Neutrophil (primary cell): ENCODE results near the gene NFIB.

Source experiments
- H3K27ac ChIP-seq: fragments of 200-600 bp; sonication (generic); 2 replicates; pipeline ENCODE4 v1.5.1; 2016; ENCODE audit warnings: mild to moderate bottlenecking, moderate library complexity
- H3K27me3 ChIP-seq: fragments of 200-600 bp; sonication (generic); 2 replicates; pipeline ENCODE4 v1.6.0; 2016; ENCODE audit warnings: mild to moderate bottlenecking
- H3K36me3 ChIP-seq: fragments of 200-600 bp; sonication (generic); 2 replicates; pipeline ENCODE4 v1.5.1; 2017
- H3K4me1 ChIP-seq, 2 experiments: fragments of 200-600 bp in 1 of 2; sonication (generic) in 1 of 2; 1 replicate in 1 of 2; 2 replicates in 1 of 2; pipeline versions ENCODE4 v1.5.1 to v1.6.1; 2013 to 2016; ENCODE audit warnings: low read depth in 1 of 2, low read length in 1 of 2, mild to moderate bottlenecking in 1 of 2, moderate library complexity in 1 of 2; ENCODE audit not compliant: control insufficient read depth in 1 of 2, insufficient read depth in 1 of 2
- H3K4me3 ChIP-seq, 2 experiments: fragments of 200-600 bp in 1 of 2; sonication (generic) in 1 of 2; 1 replicate in 1 of 2; 2 replicates in 1 of 2; pipeline ENCODE4 v1.5.1; 2013 to 2016; ENCODE audit warnings: low read depth in 1 of 2, low read length in 1 of 2, mild to moderate bottlenecking in 1 of 2, moderate library complexity in 1 of 2
- H3K9me3 ChIP-seq: fragments of 200-600 bp; sonication (generic); 2 replicates; pipeline ENCODE4 v1.5.1; 2016
- TF ChIP-seq, protein P1 (sequence below): fragments of 200-600 bp; sonication (generic); IDR thresholded peaks from 2 replicates; pipeline ENCODE4 v1.5.1; 2016; ENCODE audit warnings: antibody characterized with exemption

Gene NFIB

DNA sequence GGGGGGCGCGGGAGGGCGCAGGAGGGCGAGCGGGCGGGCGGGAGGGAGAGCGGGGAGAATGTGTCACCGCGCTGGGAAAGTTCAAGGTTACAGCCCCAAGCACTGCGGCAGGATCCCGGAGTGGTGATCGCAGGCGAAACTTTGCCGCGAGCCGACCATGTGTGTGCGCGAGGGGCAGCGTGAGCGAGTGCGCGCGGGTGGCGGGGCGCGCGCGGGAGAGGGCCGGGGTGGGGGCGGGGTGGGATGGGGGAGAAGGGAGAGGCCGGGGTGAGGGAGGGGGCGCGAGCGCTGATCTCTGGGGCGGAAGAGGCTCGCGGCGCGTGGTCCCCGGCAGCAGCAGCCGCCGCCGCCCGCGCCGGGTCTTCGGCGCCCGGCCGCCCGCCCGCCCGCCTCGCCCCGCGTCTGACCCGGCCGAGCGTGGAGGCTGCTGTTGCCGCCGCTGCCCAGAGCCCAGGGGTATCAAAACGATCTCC is at the start of gene NFIB:
Gene NFIB (minus strand): TSS at position 191 of the 473 bp plus-strand sequence. CDS start 630 bp downstream, outside the sequence.
- H3K27me3 ChIP-seq: peaks cover 100% of the 10 kb centered on the region
- H3K4me1 ChIP-seq: peaks cover 2 to 14% of the 10 kb centered on the region in 2 experiments
- H3K4me3 ChIP-seq: peak within 1 kb of the TSS in 1 of 2 experiments; percentile 24
- no peaks in the 10 kb centered on the region for H3K9me3 ChIP-seq
- TF ChIP-seq, protein P1, sequence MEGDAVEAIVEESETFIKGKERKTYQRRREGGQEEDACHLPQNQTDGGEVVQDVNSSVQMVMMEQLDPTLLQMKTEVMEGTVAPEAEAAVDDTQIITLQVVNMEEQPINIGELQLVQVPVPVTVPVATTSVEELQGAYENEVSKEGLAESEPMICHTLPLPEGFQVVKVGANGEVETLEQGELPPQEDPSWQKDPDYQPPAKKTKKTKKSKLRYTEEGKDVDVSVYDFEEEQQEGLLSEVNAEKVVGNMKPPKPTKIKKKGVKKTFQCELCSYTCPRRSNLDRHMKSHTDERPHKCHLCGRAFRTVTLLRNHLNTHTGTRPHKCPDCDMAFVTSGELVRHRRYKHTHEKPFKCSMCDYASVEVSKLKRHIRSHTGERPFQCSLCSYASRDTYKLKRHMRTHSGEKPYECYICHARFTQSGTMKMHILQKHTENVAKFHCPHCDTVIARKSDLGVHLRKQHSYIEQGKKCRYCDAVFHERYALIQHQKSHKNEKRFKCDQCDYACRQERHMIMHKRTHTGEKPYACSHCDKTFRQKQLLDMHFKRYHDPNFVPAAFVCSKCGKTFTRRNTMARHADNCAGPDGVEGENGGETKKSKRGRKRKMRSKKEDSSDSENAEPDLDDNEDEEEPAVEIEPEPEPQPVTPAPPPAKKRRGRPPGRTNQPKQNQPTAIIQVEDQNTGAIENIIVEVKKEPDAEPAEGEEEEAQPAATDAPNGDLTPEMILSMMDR: no peak
- no peaks in the 10 kb centered on the region for H3K36me3 ChIP-seq
- H3K27ac ChIP-seq: no peak within 1 kb of the TSS

DNA sequence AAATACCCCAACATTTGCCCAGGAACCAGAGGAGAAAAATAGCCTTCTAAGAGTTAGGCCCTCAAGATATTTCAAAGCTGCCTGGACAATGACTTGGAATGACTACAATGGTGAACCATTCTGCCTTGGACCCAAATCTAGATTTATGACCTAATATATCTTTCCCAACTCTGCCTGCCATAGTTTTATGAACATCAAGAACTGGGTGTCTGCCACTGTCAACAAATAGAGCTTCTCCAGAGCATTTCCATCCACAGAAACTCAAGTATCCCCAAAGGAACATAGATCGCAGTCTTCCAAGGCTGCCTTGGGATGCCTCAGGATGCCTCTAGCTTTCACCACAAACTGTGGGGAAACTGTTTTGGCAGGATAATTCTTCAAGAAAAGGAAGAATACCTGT is 48.2 kb upstream of the NFIB start:
- Histone ChIP-seq H3K9me3 (no peaks in the 10 kb centered on the region), H3K4me1 (no peaks in the 10 kb centered on the region), H3K4me3 (no peak overlapping the region), H3K36me3 (no peaks in the 10 kb centered on the region), H3K27me3 (peaks cover 4% of the 10 kb centered on the region), H3K27ac (no peak overlapping the region)
- TF ChIP-seq, protein P1: no peak

DNA sequence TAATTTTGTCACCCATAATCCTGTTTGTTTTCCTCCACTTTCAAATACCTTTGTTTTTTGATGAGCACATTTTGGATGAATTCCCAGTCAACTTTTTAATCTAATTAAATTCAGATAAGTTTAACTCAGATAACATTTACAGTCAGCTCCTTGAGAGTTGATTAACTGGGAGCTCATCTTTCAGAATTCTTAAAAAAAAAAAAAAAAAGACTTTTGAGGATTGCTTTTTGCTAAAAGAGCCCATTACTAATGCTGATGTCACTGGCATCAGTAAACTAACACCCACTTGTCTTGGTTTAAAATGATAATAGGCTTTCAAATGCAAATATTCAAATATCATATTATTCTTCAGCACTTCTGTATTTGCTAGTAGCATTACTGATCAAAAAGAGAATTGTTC is 47.1 kb upstream of the NFIB start:
- Histone ChIP-seq H3K4me3 (no peak overlapping the region), H3K9me3 (no peaks in the 10 kb centered on the region), H3K36me3 (no peaks in the 10 kb centered on the region), H3K27ac (no peak overlapping the region), H3K27me3 (peaks cover 14% of the 10 kb centered on the region), H3K4me1 (no peaks in the 10 kb centered on the region)
- TF ChIP-seq, protein P1: no peak

DNA sequence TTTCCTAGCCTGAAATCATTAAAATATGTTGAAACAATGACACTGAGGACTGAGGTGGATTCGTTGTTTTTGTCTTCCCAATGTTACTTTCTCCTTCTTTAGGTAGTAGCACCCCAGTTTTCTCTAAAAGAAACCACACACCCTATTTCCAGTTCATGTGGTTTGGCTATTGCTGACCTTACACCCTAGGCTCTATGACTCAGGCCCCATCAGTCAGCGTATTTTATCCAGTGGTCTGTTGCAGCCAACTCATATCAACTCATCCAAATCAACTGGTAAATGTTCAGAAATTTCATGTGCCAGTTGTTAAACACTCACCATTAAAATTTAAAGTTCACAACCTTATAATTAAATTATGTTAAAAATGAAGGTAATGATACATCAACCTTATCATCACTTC is 44.6 kb upstream of the NFIB start:
- Histone ChIP-seq H3K9me3 (no peaks in the 10 kb centered on the region), H3K4me3 (no peak overlapping the region), H3K27ac (no peak overlapping the region), H3K36me3 (no peaks in the 10 kb centered on the region), H3K27me3 (peaks cover 26% of the 10 kb centered on the region), H3K4me1 (no peaks in the 10 kb centered on the region)
- TF ChIP-seq, protein P1: no peak

DNA sequence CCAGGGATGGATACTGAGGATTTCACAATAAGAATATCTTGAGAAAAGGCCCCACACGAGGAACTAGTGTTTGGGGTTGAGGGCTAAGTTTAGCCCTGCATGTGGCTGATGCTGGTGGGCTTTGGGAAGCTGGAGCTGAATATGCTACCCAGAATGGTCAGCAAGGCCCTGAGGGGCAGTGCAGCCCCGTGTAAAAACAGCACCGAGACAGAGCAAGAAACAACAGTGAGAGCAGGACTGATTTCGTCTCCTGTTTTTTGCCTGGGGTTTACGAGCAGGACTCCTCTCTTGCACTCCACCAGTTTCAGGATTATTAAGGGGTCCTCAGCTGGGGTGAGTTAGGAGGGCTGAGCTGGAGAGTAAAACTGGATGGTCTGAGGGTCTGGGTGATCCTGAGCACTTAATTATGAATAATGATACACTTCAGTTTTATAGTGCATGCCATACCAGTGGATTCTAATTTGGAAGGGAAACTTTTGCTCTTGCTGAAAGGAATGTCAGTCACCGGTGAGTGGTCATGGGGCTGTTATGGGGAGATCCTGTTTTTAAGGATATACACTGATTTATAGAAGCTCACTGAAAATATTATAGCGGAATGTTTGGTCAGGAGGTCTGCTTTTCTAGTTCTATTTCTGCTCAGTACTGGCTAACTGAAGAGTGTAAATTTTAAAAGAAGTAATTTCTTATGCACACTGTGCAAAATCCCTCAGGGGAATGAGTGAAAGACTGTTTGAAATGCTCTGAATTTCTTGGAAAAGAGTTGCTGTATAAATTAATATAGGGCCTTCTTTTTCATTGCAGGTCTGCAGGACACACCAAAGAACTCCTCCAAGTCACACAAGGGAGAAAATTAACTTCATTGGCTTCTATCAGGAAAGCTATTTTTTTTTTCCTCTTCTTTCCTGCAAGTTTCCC is 42.7 kb upstream of the NFIB start:
- Histone ChIP-seq H3K4me3 (no peak overlapping the region), H3K36me3 (no peaks in the 10 kb centered on the region), H3K9me3 (no peaks in the 10 kb centered on the region), H3K27me3 (peaks cover 44% of the 10 kb centered on the region), H3K4me1 (no peaks in the 10 kb centered on the region), H3K27ac (no peak overlapping the region)
- TF ChIP-seq, protein P1: no peak
